ENCODE data around the gene MRLN. TPM values are rescaled to one million over a fixed set of nuclear protein-coding genes. Genes with fewer than 3 reads are reported as not detected.

The MRLN gene
- total RNA-seq, 2 experiments from 2014 or later, result not detected

GRCh38 chr10:59718257-59718656 lies 35.0 kb downstream of the MRLN start:
- H2AFZ ChIP-seq (ENCODE audit: low read length), result no peak overlapping the region
- intact Hi-C loops (cut with micrococcal nuclease; ENCODE audit: unreplicated experiment), result no loop called here
- H3K36me3 ChIP-seq (ENCODE audit: insufficient read depth, low read length), result no peaks in the 10 kb centered on the region
- H3K27ac ChIP-seq (ENCODE audit: low read depth, low read length, poor library complexity, severe bottlenecking), result no peak overlapping the region
- H3K4me2 ChIP-seq (ENCODE audit: low read length), result no peak overlapping the region
- H3K4me1 ChIP-seq (ENCODE audit: insufficient read depth, low read length, poor library complexity, severe bottlenecking), result no peaks in the 10 kb centered on the region
- no TSS peak for BruUV-seq (replicated peaks)
- no peaks in the 10 kb centered on the region for H4K20me1 ChIP-seq (ENCODE audit: insufficient read depth, low read length)
- no peaks in the 10 kb centered on the region for H3K9me2 ChIP-seq (ENCODE audit: insufficient read depth, low read length)
- H3K4me3 ChIP-seq (ENCODE audit: low read depth, low read length, poor library complexity, severe bottlenecking), result no peak overlapping the region
- H3K9me3 ChIP-seq (ENCODE audit: low read length), result no peaks in the 10 kb centered on the region
- no peak for DNase-seq (ENCODE audit: low spot score)
- no peak for TF ChIP-seq EZH2phosphoT487 (IDR thresholded peaks at IDR 0.05; ENCODE audit: borderline replicate concordance, low read depth, low read length)
- TF ChIP-seq CTCF (conservative IDR thresholded peaks at IDR 0.05; ENCODE audit: low read length), result no peak
- H3K79me2 ChIP-seq (ENCODE audit: insufficient read depth, low read depth, low read length), result no peaks in the 10 kb centered on the region
- CTCF ChIA-PET (ENCODE audit: unreplicated experiment), result no interaction called here
- POLR2A ChIA-PET, result no interaction called here

GRCh38 chr10:59713196-59713821 lies 39.9 kb downstream of the MRLN start:
- TF ChIP-seq CTCF (conservative IDR thresholded peaks at IDR 0.05; ENCODE audit: low read length) (no peak), EZH2phosphoT487 (IDR thresholded peaks at IDR 0.05; ENCODE audit: borderline replicate concordance, low read depth, low read length) (no peak)

DNA sequence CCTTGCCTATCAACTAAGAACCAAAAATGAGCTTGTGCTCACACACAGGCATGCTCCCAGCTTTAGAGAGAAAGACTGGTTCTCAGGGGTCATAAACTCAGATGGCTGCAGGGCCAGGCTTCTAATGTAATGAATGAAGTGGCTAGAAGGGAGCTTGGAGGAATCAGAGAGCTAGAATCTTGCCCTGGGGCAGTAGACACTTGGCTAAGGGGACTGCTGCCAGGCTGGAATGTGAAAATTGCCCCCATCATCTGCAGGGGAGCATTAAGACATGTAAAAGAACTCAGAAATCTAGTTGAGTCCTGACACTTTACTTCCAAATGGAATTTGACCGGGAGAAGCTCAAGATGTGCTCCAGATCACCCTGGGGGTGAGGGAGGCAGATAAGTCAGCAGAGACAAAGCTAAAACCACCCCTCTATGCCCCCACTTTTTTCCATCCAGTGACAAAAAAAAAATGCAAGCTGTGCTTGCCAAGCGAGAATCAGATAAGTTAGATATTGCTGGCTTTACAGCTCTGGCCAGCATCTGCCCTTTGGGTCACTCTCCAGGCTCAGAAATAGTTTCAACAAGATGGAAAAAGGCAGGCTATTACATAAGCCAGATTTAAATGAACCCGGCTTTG lies 41.3 kb downstream of the MRLN start:
- Histone ChIP-seq H3K27ac (ENCODE audit: low read depth, low read length, poor library complexity, severe bottlenecking) (no peak overlapping the region), H4K20me1 (ENCODE audit: insufficient read depth, low read length) (no peaks in the 10 kb centered on the region), H3K79me2 (ENCODE audit: insufficient read depth, low read depth, low read length) (no peaks in the 10 kb centered on the region), H3K36me3 (ENCODE audit: insufficient read depth, low read length) (no peaks in the 10 kb centered on the region), H3K4me3 (ENCODE audit: low read depth, low read length, poor library complexity, severe bottlenecking) (no peak overlapping the region), H3K9me3 (ENCODE audit: low read length) (no peaks in the 10 kb centered on the region), H3K4me2 (ENCODE audit: low read length) (no peak overlapping the region), H3K4me1 (ENCODE audit: insufficient read depth, low read length, poor library complexity, severe bottlenecking) (no peaks in the 10 kb centered on the region), H3K9me2 (ENCODE audit: insufficient read depth, low read length) (no peaks in the 10 kb centered on the region), H2AFZ (ENCODE audit: low read length) (no peak overlapping the region)
- intact Hi-C loops (cut with micrococcal nuclease; ENCODE audit: unreplicated experiment), result no loop called here
- TF ChIP-seq EZH2phosphoT487 (IDR thresholded peaks at IDR 0.05; ENCODE audit: borderline replicate concordance, low read depth, low read length) (no peak), CTCF (conservative IDR thresholded peaks at IDR 0.05; ENCODE audit: low read length) (no peak)
- ChIA-PET POLR2A (interaction anchor here (0.6 kb wide), 1 partner anchor 382 kb away, joined by 7 read pairs; no protein-coding TSS in a partner anchor), CTCF (ENCODE audit: unreplicated experiment) (no interaction called here)
- no peak for DNase-seq (ENCODE audit: low spot score)
- no TSS peak for BruUV-seq (replicated peaks)

More at GRCh38 chr10:59713196-59713821, 39.9 kb downstream of the MRLN start:
- Histone ChIP-seq H3K9me3 (ENCODE audit: low read length) (no peaks in the 10 kb centered on the region), H3K79me2 (ENCODE audit: insufficient read depth, low read depth, low read length) (no peaks in the 10 kb centered on the region), H3K9me2 (ENCODE audit: insufficient read depth, low read length) (no peaks in the 10 kb centered on the region), H3K4me1 (ENCODE audit: insufficient read depth, low read length, poor library complexity, severe bottlenecking) (no peaks in the 10 kb centered on the region), H2AFZ (ENCODE audit: low read length) (no peak overlapping the region), H3K4me2 (ENCODE audit: low read length) (no peak overlapping the region), H4K20me1 (ENCODE audit: insufficient read depth, low read length) (no peaks in the 10 kb centered on the region), H3K4me3 (ENCODE audit: low read depth, low read length, poor library complexity, severe bottlenecking) (no peak overlapping the region), H3K36me3 (ENCODE audit: insufficient read depth, low read length) (no peaks in the 10 kb centered on the region), H3K27ac (ENCODE audit: low read depth, low read length, poor library complexity, severe bottlenecking) (no peak overlapping the region)
- POLR2A ChIA-PET, result no interaction called here
- CTCF ChIA-PET (ENCODE audit: unreplicated experiment), result no interaction called here
- BruUV-seq (replicated peaks), result no TSS peak
- no peak for DNase-seq (ENCODE audit: low spot score)
- intact Hi-C loops (cut with micrococcal nuclease; ENCODE audit: unreplicated experiment), result no loop called here

All from OCI-LY7 (cell line).